NCI-H1417 treated with DMSO at 0.1 percent for 48 hours (cell line): ENCODE data around the gene BLACAT1.
"Not testable (repeated sequence)": the region's sequence is repeated elsewhere in the genome, so short reads cannot be mapped to it uniquely, and the experiment has no call there.

Experiments used
- DNase-seq: peaks from one replicate; lab custom pipeline; 2025; lab: John Stamatoyannopoulos, UW

The BLACAT1 gene

GRCh38 chr1:205484985-205485967 is 29.4 kb upstream of the BLACAT1 start:
- peak; percentile 55 for DNase-seq

GRCh38 chr1:205483372-205483771 is 27.5 kb upstream of the BLACAT1 start:
- DNase-seq: no peak

GRCh38 chr1:205482587-205482986 is 26.7 kb upstream of the BLACAT1 start:
- DNase-seq: not testable (repeated sequence)

DNA sequence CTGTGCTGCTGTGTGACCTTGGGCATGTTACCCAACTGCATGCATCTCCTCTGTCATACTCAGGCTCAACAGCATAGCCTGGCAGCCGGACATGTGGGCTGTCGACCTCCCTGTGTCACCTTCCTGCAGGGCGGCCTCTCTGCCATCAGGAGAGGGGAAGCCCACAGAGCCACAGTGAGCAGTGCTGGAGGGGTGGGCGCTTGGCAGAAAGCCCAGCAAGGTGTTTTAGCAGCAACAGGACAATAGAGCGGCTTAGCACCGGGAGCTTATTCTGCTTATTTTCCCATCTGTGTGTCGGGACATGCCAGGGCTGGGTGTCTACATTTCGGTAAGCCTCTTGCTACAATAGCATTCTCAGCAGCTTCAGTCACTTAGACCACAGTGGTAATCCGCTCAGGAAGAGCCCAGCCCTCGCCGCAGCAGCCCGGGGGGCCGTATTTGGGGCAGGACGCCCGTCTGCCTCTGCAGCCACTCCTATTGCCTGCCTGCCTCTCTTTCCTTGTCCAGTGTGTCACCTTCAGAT is 25.8 kb upstream of the BLACAT1 start:
- DNase-seq: no peak

GRCh38 chr1:205481218-205481617 is 25.4 kb upstream of the BLACAT1 start:
- DNase-seq: no peak

DNA sequence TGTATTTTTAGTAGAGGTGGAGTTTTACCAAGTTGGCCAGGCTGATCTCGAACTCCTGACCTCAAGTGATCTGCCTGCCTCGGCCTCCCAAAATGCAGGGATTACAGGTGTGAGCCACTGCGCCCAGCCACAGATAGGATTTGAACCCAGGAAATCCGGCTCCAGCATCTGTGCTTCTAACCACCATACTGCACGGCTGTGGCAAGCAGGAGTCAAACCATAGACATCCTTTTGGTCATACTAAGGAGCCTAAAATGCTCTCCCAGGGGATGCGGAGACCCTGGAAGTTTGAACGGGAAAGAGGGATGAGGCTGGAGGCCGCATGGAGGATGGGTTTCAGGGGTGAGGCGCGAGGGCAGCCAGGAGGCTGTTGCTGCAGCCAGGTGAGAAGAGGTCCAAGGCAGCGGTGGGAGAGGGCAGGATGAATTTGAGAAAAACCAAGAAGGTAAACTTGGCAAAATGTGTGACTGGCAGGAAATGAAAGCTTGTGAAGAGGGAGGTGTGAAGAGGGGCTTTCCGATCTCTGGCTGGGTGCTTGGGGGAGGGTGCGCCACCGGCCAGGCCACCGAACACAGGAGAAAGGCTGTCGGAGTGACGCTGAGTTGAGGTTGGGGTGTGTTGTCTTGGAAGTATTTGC is 24.6 kb upstream of the BLACAT1 start:
- DNase-seq: no peak

DNA sequence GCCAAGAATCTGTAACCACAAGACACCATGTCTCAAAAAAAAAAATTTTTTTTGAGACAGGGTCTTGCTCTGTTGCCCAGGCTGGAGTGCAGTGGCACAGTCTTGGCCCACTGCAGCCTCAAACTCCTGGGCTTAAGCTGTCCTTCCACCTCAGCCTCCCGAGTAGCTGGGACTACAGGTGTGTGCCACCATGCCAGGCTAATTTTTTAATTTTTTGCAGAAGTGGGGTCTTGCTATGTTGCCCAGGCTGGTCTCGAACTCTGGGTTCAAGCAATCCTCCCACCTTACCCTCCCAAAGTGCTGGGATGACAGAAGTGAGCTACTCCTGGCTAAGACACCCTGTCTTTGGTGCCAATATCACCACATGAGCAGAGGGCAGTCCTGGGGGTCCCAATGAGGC is 23.1 kb upstream of the BLACAT1 start:
- not testable (repeated sequence) for DNase-seq

DNA sequence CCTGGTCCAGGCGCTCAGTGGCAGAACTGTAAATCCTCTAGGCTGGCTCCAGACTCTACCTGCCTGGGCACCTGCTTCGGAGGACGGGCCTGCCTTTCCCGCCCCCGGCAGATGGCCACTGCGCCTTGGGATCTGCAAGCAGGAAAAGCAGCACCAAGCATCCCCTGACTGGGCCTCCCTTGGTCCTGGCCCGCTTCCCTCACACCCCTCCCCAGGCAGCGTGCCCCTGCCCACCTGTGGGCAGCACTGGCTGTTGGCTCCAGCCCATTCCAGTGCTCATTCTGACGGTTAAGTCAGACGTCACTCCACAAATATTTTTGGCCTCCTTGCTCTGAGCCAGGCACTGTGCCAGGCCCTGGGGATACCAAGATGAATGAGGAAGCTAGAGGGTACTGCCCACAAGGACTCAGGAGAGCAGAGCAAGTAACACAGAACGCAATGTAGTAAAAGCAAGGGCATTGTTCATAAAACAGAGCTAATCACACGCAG is 22.0 kb upstream of the BLACAT1 start:
- no peak for DNase-seq

GRCh38 chr1:205477121-205477758 is 21.4 kb upstream of the BLACAT1 start:
- no peak for DNase-seq

- DNase-seq: no peak
Measured at GRCh38 chr1:205476648-205477047, 20.8 kb upstream of the BLACAT1 start.

- DNase-seq: no peak
Measured at GRCh38 chr1:205475855-205476254, 20.0 kb upstream of the BLACAT1 start.

GRCh38 chr1:205474571-205474970 is 18.7 kb upstream of the BLACAT1 start:
- DNase-seq: no peak

GRCh38 chr1:205473966-205474365 is 18.1 kb upstream of the BLACAT1 start:
- DNase-seq: no peak

DNA sequence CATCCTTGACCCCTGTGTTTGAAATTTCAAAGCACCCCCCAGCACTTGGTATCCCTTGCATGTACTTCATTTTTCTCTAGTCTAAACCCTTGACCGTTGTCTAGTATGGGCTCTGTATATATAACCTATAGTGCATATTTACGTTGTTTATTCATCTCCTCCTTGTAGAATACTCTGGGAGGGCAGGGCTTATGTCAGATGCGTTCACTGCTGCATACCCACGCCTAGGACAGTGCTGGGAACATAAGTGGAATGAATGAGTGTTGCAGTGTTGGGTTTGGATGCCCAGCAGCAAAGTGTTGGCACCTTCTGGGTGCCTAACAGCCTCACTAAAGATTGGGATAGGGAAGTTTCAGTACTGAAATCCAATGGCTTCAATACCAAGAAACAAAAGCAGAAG is 17.6 kb upstream of the BLACAT1 start:
- no peak for DNase-seq

DNA sequence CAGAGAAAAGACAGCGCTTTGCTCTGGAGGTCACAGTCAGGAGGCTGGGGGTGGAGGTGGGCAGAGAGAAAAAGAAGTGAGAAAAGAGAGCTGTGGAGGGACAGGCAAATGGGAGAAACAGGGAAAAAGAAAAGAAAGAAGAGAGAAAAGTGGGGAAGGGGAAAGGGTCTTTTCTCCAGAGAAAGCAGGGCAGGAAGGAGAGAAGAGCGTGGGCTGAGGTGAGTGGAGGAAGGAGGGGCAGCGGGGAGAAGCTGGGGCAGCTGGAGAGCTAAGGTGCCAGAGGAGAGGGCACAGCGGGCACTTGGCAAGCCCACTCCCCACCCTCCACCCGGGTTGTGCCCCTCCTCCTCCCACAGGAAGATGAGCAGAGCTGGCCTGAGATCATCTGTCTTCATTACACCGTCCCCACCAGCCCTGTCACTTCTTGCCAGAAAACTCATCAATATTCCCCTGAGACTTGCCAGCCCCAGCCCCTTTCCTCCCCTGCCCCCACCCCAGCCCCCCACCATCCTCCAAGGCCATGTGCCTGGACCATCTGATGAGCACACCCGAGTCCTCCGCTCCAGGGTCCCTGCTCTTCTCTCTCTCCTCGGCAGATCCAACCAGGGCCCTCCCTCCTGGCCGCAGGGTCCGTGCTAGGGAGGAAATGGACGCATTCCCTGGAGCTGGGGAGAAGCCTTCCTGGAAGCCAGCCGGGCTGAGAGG is 17.0 kb upstream of the BLACAT1 start:
- no peak for DNase-seq

DNA sequence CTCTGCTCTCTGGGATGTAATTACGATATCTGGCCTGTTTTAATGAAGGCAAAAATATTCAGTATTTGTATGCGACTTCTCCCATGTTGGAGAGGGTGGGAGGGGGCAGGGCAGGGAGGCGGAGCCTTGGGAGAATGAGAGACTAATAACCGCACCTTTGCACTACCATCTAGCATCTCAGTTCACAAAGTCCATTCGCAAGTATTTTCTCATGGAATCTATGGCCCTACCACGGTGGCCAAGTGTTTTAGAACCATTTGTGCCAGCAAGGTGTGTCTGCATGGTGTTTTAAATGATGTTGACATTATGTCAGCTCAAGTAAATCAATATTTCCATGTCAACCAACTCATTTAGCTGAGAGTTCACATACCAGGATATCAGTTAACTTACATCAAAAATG is 14.3 kb upstream of the BLACAT1 start:
- DNase-seq: no peak

- DNase-seq: no peak
Measured at GRCh38 chr1:205466595-205467220, 10.9 kb upstream of the BLACAT1 start.

- DNase-seq: no peak
Measured at GRCh38 chr1:205465392-205465791, 9.5 kb upstream of the BLACAT1 start.

GRCh38 chr1:205458777-205459566 is 3.1 kb upstream of the BLACAT1 start:
- no peak for DNase-seq
